H7 (cell line): ENCODE data around the gene THPO. TPM values are rescaled to one million over a fixed set of nuclear protein-coding genes. Genes with fewer than 3 reads are reported as not detected.

Source experiments
- DNase-seq: peaks from one replicate; pipeline ENCODE4 v3.0.0; 2012
- H3K27me3 ChIP-seq: 2 replicates; pipeline ENCODE4 v1.6.0; 2011; ENCODE audit warnings: mild to moderate bottlenecking, low read length; ENCODE audit not compliant: control insufficient read depth, insufficient read depth
- H3K36me3 ChIP-seq: replicated peaks from 2 replicates; pipeline ENCODE4 v1.5.1; 2011; ENCODE audit warnings: low read length; ENCODE audit not compliant: control insufficient read depth, insufficient read depth
- H3K4me3 ChIP-seq: 2 replicates; pipeline ENCODE4 v1.5.1; 2011; ENCODE audit warnings: low read depth, mild to moderate bottlenecking, control low read depth, low read length, moderate library complexity; ENCODE audit not compliant: insufficient read depth
- total RNA-seq: library from RNA; depleted of rRNA; stranded (reverse); fragments of >200 nt; shearing (Covaris generic); gene quantifications from 2 replicates; pipeline ENCODE4 v1.2.3, GENCODE V29; 2014

The THPO gene
- total RNA-seq, 1 experiment from 2014 or later, result 0.80 TPM

DNA sequence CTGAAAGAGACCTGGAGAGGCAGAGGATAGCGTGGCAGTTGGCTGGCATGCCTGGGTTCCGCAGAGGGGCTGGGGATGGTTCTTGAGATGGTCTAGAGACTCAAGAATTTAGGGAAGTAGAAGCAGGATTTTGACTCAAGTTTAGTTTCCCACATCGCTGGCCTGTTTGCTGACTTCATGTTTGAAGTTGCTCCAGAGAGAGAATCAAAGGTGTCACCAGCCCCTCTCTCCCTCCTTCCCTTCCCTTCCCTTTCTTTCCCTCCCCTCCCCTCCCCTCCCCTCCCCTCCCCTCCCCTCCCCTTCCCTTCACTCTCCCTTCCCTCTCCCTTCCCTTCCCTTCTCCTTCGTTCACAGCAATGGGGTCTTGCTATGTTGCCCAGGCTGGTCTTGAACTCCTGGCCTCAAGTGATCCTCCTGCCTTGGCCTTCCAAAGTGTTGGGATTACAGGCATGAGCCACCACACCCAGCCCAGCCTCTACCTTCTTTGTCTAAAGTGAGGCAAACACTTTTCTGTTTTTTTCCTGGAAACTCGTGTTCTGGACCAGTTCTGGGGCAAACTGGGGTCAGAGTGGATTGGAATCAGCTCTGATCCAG lies 12.0 kb upstream of the THPO start:
- DNase-seq, result no peak
- no peak overlapping the region for H3K4me3 ChIP-seq
- no peaks in the 10 kb centered on the region for H3K27me3 ChIP-seq
- no peaks in the 10 kb centered on the region for H3K36me3 ChIP-seq

DNA sequence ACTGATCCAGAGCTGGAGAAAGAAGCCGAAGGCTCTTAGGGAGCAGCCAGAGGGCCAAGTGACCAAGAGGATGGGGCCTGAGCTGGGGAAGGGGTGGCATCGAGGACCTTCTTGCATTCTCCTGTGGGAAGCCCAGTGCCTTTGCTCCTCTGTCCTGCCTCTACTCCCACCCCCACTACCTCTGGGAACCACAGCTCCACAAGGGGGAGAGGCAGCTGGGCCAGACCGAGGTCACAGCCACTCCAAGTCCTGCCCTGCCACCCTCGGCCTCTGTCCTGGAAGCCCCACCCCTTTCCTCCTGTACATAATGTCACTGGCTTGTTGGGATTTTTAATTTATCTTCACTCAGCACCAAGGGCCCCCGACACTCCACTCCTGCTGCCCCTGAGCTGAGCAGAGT lies 11.4 kb upstream of the THPO start:
- no peak overlapping the region for H3K4me3 ChIP-seq
- peak; percentile 57 for DNase-seq
- H3K36me3 ChIP-seq, result no peaks in the 10 kb centered on the region
- H3K27me3 ChIP-seq, result no peaks in the 10 kb centered on the region

DNA sequence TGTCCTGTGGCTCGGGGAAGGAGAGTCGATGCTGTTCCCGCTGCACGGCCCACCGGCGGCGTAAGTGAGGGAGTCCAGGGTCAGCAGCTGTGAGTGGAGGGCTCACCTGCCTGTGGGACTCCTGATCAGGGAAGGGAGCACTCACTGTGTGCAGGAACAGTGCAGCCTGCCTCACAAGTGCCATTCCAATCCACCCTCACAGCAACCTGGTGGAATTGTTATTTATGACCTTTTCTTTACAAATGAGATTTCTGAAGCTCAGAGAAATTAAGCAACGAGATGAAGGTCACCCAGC lies 10.9 kb upstream of the THPO start:
- H3K36me3 ChIP-seq, result no peaks in the 10 kb centered on the region
- DNase-seq, result no peak

DNA sequence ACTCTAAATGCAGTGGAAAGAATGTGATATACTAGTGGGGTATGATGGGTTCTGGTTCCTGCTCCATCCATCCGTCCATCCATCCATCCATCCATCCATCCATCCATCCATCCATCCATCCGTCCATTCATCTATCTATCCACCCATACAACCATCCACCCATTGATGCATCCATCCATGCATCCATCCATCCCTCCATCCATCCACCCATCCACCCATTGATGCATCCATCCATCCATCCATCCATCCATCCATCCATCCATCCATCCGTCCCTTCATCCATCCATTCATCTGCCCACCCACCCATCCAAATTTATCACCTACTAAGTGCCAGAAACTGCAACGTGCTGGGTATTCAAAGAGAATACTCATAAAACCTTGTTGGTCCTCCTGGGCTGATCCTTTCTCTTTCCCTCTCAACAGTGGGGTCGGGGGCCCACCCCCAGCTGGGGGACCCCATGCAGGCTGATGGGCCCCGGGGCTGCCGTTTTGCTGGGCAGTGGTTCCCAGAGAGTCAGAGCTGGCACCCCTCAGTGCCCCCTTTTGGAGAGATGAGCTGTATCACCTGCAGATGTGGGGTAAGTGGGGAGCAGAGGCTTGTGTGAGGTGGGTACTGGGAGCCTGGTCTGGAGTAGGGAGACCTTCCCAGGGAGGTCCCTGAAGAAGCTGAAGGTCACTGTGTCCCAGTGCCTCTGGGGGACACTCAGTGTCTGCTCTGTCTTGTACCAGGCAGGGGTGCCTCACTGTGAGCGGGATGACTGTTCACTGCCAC lies 10.3 kb upstream of the THPO start:
- Histone ChIP-seq H3K36me3 (no peaks in the 10 kb centered on the region), H3K27me3 (peaks cover 1% of the 10 kb centered on the region; the same call in 1 of the 2 replicates), H3K4me3 (no peak overlapping the region)
- DNase-seq, result peak; percentile 42

More for the DNA sequence above, 10.9 kb upstream of the THPO start:
- Histone ChIP-seq H3K27me3 (no peaks in the 10 kb centered on the region), H3K4me3 (no peak overlapping the region)

DNA sequence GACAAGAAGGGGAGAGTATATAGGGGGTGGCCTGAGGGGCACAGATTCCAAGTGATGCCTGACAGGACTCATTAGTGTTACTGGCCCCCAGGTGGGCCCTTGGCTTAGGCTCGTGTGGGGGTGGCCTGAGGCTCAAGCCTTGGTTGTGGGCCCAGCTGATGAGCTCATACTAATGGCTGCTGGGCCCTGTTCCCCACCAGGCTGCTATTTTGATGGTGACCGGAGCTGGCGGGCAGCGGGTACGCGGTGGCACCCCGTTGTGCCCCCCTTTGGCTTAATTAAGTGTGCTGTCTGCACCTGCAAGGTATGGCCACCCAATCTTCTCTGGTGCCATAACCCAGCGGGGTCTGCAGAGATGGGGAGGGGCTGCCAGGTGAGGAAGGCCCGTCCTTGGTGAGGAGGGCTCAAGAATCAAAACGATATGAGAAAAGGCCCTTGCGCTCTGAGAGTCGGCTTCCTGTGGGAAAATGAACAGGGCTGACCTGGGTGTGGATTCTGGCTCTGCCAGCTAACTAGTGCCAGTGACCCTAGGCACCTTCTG lies 9.2 kb upstream of the THPO start:
- DNase-seq, result peak; percentile 41

DNA sequence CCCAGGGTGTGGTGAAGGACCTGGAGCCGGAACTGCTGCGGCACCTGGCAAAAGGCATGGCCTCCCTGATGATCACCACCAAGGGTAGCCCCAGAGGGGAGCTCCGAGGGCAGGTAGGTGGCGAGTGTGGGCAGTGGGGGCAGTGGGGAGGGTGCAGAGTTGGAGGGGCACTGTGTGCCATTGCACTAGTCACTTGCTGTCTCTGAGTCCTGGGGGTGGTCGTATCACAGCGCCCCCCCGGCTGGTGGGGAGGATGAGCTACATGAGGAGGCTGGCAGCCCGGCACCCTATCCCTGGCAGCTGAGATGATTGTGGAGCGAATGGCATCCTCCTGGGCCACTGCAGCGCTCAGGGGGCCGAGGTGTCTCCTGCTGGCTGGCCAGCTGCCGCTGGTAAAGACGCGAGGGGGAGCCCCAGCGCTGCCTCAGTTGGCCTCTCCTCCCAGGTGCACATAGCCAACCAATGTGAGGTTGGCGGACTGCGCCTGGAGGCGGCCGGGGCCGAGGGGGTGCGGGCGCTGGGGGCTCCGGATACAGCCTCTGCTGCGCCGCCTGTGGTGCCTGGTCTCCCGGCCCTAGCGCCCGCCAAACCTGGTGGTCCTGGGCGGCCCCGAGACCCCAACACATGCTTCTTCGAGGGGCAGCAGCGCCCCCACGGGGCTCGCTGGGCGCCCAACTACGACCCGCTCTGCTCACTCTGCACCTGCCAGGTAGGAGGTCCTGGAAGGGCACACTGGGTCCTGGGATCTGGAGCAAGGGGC lies 8.2 kb upstream of the THPO start:
- H3K27me3 ChIP-seq, result peaks cover 22% of the 10 kb centered on the region
- H3K36me3 ChIP-seq, result no peaks in the 10 kb centered on the region
- peak; percentile 76 for DNase-seq
- H3K4me3 ChIP-seq, result no peak overlapping the region

More for the DNA sequence above, 9.2 kb upstream of the THPO start:
- Histone ChIP-seq H3K36me3 (no peaks in the 10 kb centered on the region), H3K4me3 (no peak overlapping the region), H3K27me3 (peaks cover 12% of the 10 kb centered on the region)

DNA sequence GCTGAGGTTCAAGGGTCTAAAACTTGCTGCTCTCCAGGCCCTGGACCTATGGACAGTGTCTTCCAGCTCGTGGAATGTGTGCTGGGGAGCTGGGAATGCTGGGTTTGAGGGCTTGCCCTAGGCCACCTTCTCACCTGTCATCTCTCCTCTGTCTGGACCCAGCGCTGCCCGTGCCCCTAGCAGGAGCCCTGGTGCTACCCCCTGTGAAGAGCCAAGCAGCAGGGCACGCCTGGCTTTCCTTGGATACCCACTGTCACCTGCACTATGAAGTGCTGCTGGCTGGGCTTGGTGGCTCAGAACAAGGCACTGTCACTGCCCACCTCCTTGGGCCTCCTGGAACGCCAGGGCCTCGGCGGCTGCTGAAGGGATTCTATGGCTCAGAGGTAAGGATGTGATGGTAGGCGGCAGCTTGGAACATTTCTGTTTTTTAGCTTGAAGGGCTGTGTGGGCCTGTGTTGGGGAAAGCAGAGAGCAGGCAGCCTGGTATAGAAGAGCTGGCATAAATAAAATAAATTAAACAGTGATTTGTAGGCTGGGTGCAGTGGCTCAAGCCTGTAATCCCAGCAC lies 6.9 kb upstream of the THPO start:
- DNase-seq, result no peak
- Histone ChIP-seq H3K36me3 (no peaks in the 10 kb centered on the region), H3K27me3 (peaks cover 30% of the 10 kb centered on the region), H3K4me3 (no peak overlapping the region)

DNA sequence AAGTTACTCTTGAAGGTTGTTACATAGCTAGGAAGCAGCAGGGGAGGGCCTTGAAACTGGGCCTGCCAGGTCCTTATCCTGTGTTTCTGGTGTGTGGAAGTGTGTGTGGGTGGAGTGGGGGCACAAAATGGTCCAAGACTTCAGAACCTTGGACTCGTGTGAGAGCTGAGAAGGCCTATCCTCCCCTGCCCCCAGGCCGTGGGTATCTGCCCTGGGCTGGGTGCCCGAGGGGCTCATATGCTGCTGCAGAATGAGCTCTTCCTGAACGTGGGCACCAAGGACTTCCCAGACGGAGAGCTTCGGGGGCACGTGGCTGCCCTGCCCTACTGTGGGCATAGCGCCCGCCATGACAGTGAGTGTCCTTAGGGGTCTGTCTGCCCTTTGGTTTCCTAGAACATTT lies 6.3 kb upstream of the THPO start:
- H3K36me3 ChIP-seq, result no peaks in the 10 kb centered on the region
- peak; percentile 27 for DNase-seq
- peaks cover 33% of the 10 kb centered on the region for H3K27me3 ChIP-seq
- H3K4me3 ChIP-seq, result no peak overlapping the region

DNA sequence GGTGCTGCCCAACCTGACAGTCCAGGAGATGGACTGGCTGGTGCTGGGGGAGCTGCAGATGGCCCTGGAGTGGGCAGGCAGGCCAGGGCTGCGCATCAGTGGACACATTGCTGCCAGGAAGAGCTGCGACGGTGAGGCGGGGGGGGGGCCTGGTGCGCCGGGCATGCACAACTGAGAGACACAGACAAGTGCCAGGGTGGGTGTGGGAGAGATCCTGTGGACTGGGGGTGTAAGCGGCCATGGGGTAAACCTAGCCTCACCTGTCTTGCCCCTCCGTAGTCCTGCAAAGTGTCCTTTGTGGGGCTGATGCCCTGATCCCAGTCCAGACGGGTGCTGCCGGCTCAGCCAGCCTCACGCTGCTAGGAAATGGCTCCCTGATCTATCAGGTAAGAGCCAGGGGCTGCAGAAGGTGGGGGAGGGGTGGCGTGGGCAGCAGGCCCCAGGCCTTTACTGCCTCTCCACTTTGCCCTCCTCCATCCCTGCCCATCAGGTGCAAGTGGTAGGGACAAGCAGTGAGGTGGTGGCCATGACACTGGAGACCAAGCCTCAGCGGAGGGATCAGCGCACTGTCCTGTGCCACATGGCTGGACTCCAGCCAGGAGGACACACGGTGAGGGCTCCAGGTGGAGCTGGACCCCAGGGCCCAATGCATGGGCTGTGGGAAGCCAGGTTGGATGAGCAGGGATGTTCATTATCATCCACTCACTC lies 5.2 kb upstream of the THPO start:
- Histone ChIP-seq H3K27me3 (peaks cover 44% of the 10 kb centered on the region), H3K4me3 (no peak overlapping the region), H3K36me3 (no peaks in the 10 kb centered on the region)
- peak; percentile 58 for DNase-seq

DNA sequence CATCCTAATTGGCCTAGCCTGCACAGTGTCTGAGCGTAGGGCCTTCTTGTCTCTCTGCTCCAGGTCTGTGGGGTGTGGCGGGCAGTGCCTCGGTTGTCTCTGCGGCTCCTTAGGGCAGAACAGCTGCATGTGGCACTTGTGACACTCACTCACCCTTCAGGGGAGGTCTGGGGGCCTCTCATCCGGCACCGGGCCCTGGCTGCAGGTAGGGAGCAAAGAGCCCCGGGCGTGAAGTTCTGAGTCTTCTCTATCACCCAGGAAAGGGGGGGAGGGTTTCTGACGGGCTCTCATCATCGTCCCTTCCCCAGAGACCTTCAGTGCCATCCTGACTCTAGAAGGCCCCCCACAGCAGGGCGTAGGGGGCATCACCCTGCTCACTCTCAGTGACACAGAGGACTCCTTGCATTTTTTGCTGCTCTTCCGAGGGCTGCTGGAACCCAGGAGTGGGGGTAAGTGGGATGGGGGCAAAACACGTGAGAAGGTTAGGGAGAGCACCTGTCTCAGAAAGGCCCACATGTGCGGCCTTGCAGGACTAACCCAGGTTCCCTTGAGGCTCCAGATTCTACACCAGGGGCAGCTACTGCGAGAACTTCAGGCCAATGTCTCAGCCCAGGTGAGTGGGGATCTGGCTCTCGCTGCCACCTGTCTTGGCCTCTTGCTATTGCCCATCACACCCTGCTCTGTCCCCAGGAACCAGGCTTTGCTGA lies 4.5 kb upstream of the THPO start:
- peaks cover 45% of the 10 kb centered on the region for H3K27me3 ChIP-seq
- no peaks in the 10 kb centered on the region for H3K36me3 ChIP-seq
- DNase-seq, result peak; percentile 59
- no peak overlapping the region for H3K4me3 ChIP-seq

DNA sequence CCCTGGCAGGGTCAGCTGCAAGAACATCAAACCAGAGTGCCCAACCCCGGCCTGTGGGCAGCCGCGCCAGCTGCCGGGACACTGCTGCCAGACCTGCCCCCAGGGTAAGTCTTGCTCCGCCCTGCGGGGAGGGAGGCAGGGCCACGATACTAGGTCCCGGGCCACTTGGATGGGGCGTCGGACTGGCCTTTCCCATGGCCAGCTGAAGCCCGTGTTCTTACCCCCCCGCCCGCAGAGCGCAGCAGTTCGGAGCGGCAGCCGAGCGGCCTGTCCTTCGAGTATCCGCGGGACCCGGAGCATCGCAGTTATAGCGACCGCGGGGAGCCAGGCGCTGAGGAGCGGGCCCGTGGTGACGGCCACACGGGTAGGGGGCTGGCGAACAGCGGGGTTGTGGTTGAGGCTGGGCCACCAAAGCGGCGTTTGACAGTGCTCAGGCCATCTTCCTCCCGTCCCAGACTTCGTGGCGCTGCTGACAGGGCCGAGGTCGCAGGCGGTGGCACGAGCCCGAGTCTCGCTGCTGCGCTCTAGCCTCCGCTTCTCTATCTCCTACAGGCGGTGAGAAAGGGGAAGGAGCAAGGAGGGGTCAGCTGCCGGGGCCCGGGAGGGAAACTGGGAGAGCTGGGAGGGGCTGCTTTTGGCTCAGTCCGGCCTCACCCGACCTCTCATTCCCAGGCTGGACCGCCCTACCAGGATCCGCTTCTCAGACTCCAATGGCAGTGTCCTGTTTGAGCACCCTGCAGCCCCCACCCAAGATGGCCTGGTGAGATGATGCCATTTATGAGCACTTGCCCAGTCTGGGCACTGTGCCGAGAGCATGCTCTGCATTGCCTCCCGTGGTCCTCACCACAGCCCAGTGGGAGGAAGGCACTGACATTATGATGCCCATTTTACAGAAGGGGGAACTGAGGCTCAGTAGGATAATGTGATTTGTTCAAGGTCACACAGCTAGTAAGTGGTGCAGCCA lies 3.5 kb upstream of the THPO start:
- DNase-seq, result peak; percentile 89
- H3K4me3 ChIP-seq, result peak overlapping the region; percentile 43
- peaks cover 45% of the 10 kb centered on the region for H3K27me3 ChIP-seq
- no peaks in the 10 kb centered on the region for H3K36me3 ChIP-seq

DNA sequence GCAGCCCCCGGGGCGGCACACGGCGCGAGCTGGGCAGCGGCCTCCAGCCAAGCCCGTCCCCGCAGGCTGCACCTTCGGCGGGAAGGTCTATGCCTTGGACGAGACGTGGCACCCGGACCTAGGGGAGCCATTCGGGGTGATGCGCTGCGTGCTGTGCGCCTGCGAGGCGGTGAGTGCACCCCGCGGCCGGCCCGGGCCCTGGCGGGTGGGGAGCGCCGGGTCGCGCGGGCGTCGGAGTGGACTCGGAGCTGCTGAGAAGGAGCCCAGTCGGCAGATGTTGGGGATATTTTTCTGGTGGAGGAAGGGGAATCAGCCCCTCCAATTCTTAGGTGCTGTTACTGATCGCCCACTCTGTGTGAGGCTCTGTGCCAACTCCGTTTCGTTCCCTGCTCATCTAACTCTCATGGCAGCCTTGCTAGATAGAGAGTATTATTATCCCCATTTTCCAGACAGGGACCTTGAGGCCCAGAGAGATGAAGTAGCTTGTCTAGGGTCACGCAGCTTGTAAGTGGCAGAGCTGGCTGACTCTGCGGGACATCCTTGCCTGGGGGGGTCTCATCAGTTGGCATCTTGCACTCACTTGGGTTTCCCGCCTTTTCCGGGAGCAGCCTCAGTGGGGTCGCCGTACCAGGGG lies 2.7 kb upstream of the THPO start:
- H3K36me3 ChIP-seq, result no peaks in the 10 kb centered on the region
- H3K4me3 ChIP-seq, result peak overlapping the region; percentile 43
- H3K27me3 ChIP-seq, result peaks cover 45% of the 10 kb centered on the region
- DNase-seq, result no peak
